Measurements from ENCODE around the gene SORT1. TPM values are rescaled to one million over a fixed set of nuclear protein-coding genes. Genes with fewer than 3 reads are reported as not detected.

The SORT1 gene
- polyA plus RNA-seq, 3 donors, result 21.3 to 41.1 (median 35.3) TPM

DNA sequence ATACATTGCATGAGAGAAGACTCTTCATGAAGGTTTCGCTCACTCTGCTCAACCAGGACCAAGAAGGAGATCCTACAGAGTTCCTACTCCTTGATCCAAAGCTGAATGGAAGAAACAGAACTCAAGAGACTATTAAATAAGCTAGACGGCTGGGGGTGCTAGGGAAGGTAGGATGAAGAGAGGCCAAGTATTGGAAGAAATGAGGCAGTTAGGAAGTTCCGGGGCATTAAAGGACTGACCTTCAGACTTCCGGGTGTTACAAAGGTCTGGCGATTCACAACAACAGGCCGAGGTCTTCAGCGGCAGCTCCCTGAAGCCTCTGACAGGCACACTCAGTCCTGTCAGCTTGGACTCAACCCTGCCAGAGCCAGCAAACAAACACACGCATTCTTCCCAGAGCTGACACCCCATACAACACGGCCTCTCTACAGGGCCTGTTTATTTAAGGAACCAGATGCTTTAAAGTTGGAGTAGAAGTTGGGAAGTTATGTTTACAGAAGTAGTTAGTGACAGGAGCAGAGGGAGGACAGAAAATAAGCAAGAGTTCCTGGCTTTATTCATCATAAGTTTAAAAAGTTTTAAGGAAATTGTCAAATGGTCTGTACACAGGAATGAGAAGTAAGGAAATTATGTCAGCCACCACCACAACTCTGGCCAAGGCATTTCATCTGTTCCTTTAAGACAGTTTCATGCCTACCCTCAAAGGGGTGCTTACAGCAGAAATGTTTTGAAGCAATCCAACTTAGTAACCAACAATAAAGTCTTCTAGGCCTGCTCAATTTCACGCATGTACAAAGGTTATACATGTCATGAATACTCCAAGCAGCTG, 4.7 kb downstream of the SORT1 start:
- Mint-ChIP-seq H3K4me1 (peaks cover 92% of the 10 kb centered on the region), H3K27me3 (ENCODE audit: low read depth in 3 of 3) (peaks cover 0 to 2% (median 0%) of the 10 kb centered on the region in 3 donors), H3K27ac (peak overlapping the region; percentile 72 to 96 (median 94)), H3K36me3 (peaks cover 3 to 13% of the 10 kb centered on the region in 2 donors), H3K4me3 (peak overlapping the region; percentile 57 to 71), H3K9me3 (no peaks in the 10 kb centered on the region)
- H2AFZ ChIP-seq (ENCODE audit: insufficient read depth, low read depth, low read length, poor library complexity, severe bottlenecking), result peak overlapping the region; percentile 18
- H3K27ac ChIP-seq (ENCODE audit: low read depth in 1 of 2, low read length in 2 of 2), result peak overlapping the region; percentile 84 to 86
- peak in 2 of 3 donors; percentile 41 to 56 for DNase-seq
- intact Hi-C loops (cut with micrococcal nuclease), result no loop called here
- peak overlapping the region; percentile 25 for H3K9ac ChIP-seq (ENCODE audit: insufficient read depth, low read length, poor library complexity, severe bottlenecking)
- H3K4me3 ChIP-seq (replicated peaks in 1 of 3; ENCODE audit: low read depth in 2 of 3, low read length in 3 of 3), result peak overlapping the region; percentile 13 to 68 (median 47)
- H3K27me3 ChIP-seq (ENCODE audit: control insufficient read depth in 2 of 2, insufficient read depth in 2 of 2, low read length in 2 of 2), result no peaks in the 10 kb centered on the region
- TF ChIP-seq CTCF (IDR thresholded peaks at IDR 0.05), result no peak
- peaks cover 13% of the 10 kb centered on the region for H4K20me1 ChIP-seq (ENCODE audit: insufficient read depth, low read length)
- no peaks in the 10 kb centered on the region for H3K36me3 ChIP-seq (replicated peaks in 1 of 2; ENCODE audit: control insufficient read depth in 1 of 2, insufficient read depth in 2 of 2, low read length in 2 of 2)
- no peaks in the 10 kb centered on the region for H3K9me3 ChIP-seq (replicated peaks in 1 of 2; ENCODE audit: control insufficient read depth in 1 of 2, insufficient read depth in 1 of 2, low read length in 2 of 2)
- H3K79me2 ChIP-seq (ENCODE audit: insufficient read depth, low read length), result peaks cover 92% of the 10 kb centered on the region
- H3K4me2 ChIP-seq (replicated peaks; ENCODE audit: extremely low read depth, low read length, poor library complexity, severe bottlenecking), result peak overlapping the region; percentile 68
- H3K4me1 ChIP-seq (ENCODE audit: control insufficient read depth in 1 of 2, insufficient read depth in 2 of 2, low read length in 2 of 2), result peaks cover 83 to 94% of the 10 kb centered on the region in 2 donors
- WGBS (ENCODE audit: insufficient coverage), result 31% methylated on average over 6 of the region's 10 CpGs

DNA sequence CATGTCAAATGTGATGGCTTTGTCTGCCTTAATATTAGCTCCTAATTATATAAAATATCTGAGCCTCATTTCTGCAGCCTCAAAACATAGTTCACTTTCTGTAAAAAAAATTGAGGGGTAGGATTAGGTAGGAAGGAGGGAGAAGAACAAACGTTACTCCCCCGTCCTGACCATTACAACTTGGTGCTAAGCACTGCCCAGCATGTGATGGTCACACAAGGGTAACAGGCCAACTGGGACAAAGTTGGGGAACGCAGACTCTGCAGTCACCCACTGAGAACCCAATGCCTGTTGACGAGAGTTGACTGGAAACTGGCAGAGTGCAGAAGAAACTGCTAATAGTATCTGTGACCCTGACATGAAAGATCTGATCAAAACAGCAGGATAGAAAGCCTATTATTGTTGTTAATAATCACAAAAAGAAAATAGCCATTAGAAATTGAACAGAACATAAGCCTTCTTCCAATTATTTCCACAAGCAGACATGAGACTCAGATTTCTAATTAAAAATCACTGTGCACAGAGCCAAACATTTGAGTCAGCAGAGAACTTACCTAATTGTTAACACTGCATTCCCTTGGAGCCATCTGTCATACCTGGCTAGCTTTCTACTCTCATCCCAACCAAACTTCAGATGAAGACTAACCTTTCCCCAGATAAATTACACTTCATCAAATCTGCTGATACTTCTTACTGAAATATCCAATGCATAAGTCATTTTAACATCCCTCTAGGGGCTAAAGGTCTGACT, 5.5 kb downstream of the SORT1 start:
- TF ChIP-seq CTCF (IDR thresholded peaks at IDR 0.05), result no peak
- peaks cover 15% of the 10 kb centered on the region for H4K20me1 ChIP-seq (ENCODE audit: insufficient read depth, low read length)
- no peaks in the 10 kb centered on the region for H3K9me3 Mint-ChIP-seq
- no peaks in the 10 kb centered on the region for H3K27me3 ChIP-seq (ENCODE audit: control insufficient read depth in 2 of 2, insufficient read depth in 2 of 2, low read length in 2 of 2)
- H3K27me3 Mint-ChIP-seq (ENCODE audit: low read depth in 3 of 3), result no peaks in the 10 kb centered on the region
- peak overlapping the region; percentile 6 to 68 (median 47) for H3K4me3 ChIP-seq (replicated peaks in 1 of 3; ENCODE audit: low read depth in 2 of 3, low read length in 3 of 3)
- H3K79me2 ChIP-seq (ENCODE audit: insufficient read depth, low read length), result peaks cover 92% of the 10 kb centered on the region
- WGBS (ENCODE audit: insufficient coverage), result 80% methylated on average over 2 of the region's 4 CpGs
- no peaks in the 10 kb centered on the region for H3K36me3 ChIP-seq (replicated peaks in 1 of 2; ENCODE audit: control insufficient read depth in 1 of 2, insufficient read depth in 2 of 2, low read length in 2 of 2)
- H3K4me2 ChIP-seq (replicated peaks; ENCODE audit: extremely low read depth, low read length, poor library complexity, severe bottlenecking), result peak overlapping the region; percentile 68
- peak overlapping the region; percentile 84 to 86 for H3K27ac ChIP-seq (ENCODE audit: low read depth in 1 of 2, low read length in 2 of 2)
- H3K9me3 ChIP-seq (replicated peaks in 1 of 2; ENCODE audit: control insufficient read depth in 1 of 2, insufficient read depth in 1 of 2, low read length in 2 of 2), result no peaks in the 10 kb centered on the region
- peaks cover 84 to 92% of the 10 kb centered on the region in 2 donors for H3K4me1 ChIP-seq (ENCODE audit: control insufficient read depth in 1 of 2, insufficient read depth in 2 of 2, low read length in 2 of 2)
- H3K4me1 Mint-ChIP-seq, result peaks cover 93% of the 10 kb centered on the region
- peak overlapping the region; percentile 72 to 96 (median 93) for H3K27ac Mint-ChIP-seq
- DNase-seq, result peak in 1 of 3 donors; percentile 4
- peak overlapping the region; percentile 57 to 71 for H3K4me3 Mint-ChIP-seq
- peaks cover 4 to 15% of the 10 kb centered on the region in 2 donors for H3K36me3 Mint-ChIP-seq
- H3K9ac ChIP-seq (ENCODE audit: insufficient read depth, low read length, poor library complexity, severe bottlenecking), result peak overlapping the region; percentile 25
- peak overlapping the region; percentile 18 for H2AFZ ChIP-seq (ENCODE audit: insufficient read depth, low read depth, low read length, poor library complexity, severe bottlenecking)
- intact Hi-C loops (cut with micrococcal nuclease), result no loop called here
